ENCODE data around the gene DHRS11. TPM values are rescaled to one million over a fixed set of nuclear protein-coding genes. Genes with fewer than 3 reads are reported as not detected.

DHRS11 gene
- total and polyA plus RNA-seq, 10 of the 15 experiments (the other 5 are each of a cell fraction or from before 2014, with no cell fraction given), result 3.4 to 23.0 (median 14.5) TPM

DNA sequence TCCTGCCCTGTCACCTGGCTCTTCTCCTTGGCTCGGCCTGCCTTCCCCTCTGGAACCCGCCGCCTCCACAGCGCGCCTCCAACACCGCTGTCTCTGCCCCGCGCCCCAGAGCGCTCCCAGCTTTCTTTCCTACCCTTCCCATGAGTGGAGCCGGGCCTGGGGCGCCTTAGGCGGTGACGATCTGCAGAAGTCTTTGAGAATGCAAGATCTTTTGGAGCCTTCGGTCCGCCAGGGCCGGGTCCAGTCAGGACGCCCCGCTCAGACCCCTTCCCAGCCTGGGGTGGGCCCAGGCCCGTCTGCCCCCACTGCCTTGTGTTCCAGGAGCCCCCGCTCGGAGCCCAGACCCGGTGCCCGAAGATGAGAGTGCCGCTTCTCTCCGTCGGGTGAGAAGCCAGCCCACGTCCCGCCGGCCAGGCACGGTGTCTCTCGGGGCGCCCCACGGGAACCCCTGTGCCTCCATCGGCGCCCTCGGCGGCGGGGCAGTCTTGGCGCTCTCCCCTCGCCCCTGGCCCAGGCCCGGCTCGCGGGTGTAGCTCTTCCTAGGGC, 49.7 kb downstream of the DHRS11 start:
- Histone ChIP-seq H3K27me3 (replicated peaks in 1 of 2; ENCODE audit: control insufficient read depth in 2 of 2, insufficient read depth in 2 of 2, low read length in 1 of 2) (peaks cover 8 to 18% of the 10 kb centered on the region in 2 experiments), H3K27ac (ENCODE audit: control insufficient read depth, insufficient read depth) (no peak overlapping the region), H3K4me1 (ENCODE audit: control insufficient read depth, insufficient read depth, low read length) (no peaks in the 10 kb centered on the region), H3K79me2 (ENCODE audit: control insufficient read depth, insufficient read depth, low read length) (no peaks in the 10 kb centered on the region), H3K4me3 (no peak overlapping the region), H3K36me3 (ENCODE audit: control insufficient read depth in 2 of 2, insufficient read depth in 2 of 2, low read length in 1 of 2) (no peaks in the 10 kb centered on the region), H4K20me1 (ENCODE audit: control insufficient read depth, insufficient read depth) (no peaks in the 10 kb centered on the region), H3K4me2 (ENCODE audit: control insufficient read depth, insufficient read depth) (no peak overlapping the region), H3K9ac (ENCODE audit: control insufficient read depth, insufficient read depth, low read length) (no peak overlapping the region), H3K9me3 (replicated peaks; ENCODE audit: control insufficient read depth, insufficient read depth, low read length) (no peaks in the 10 kb centered on the region; the same call in 2 of the 3 replicates), H2AFZ (ENCODE audit: control insufficient read depth, low read depth, low read length) (no peak overlapping the region)
- DNase-seq (ENCODE audit: low read depth, low spot score) (no peak), ATAC-seq (no peak), FAIRE-seq (no peak)
- ChIA-PET SMC1A (ENCODE audit: uncharacterized antibody, unreplicated experiment) (no interaction called here), POLR2A (no interaction called here), RAD21 (ENCODE audit: unreplicated experiment) (no interaction called here), CTCF (no interaction called here)
- intact Hi-C loops (cut with micrococcal nuclease; ENCODE audit: unreplicated experiment) (no loop called here), in situ Hi-C loops (cut with MboI) (loop anchor here (25.0 kb wide), 1 partner anchor 1171 kb away; no protein-coding TSS in a partner anchor)
- WGBS (ENCODE audit: insufficient coverage, insufficient replicate concordance, low lambda C conversion rate, missing lambda C conversion rate), result 22% methylated on average over 43 of the region's 43 CpGs
- BruUV-seq (replicated peaks), result no TSS peak
- TF ChIP-seq SUZ12 (IDR thresholded peaks at IDR 0.05; ENCODE audit: unreplicated experiment), result peak; percentile 54
- no peak for TF ChIP-seq BCL11A (IDR thresholded peaks at IDR 0.05; ENCODE audit: low read depth, low read length)

DNA sequence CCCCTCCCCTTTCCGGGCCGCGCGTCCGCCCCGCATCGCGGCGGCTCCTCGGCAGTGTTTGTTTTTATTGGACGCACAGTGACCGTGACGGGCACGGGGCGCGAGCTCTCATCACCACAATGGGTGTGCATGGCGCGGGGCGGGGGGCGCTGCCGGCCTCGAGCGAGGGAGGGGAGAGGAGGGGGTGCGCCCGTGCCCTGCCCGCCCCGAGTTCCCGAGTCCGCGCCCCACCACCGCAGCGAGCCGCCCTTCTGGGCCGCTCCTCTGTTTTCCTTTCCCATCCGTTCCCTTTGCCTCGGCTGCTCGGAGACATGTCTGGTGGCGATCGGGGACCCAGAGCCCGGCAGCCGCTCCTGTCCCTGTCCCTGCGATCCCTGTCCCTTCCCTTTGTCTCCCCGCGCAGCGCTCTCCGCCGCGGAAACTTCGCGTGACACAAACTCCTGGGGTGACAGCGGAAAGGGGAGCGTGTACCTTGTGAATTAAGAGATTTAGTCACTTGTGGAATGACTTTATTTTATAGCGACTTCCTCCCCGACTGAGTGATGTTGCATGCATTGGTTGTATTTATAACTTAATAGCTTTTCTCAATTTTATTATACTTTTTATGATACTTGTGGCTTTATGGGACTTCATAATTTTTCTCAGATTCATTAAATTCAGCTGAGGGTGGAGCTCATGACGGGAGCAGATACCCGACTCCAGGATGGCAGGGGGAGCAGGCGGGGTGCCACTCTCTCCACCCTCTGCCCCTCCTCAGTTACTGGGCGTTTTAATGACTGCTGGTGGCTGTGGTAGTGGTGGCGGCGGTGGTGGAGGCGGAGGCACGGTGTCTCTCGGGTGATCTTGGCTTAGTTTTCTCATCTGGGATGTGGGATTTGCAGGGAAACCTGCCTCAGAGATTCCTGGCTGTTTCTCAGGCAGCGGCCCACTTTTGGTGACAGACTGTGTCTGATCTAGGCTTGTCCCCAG, 50.5 kb downstream of the DHRS11 start:
- ChIA-PET CTCF (interaction anchor here (1.1 kb wide), 1 partner anchor 403 kb away, joined by 3 read pairs; no protein-coding TSS in a partner anchor), SMC1A (ENCODE audit: uncharacterized antibody, unreplicated experiment) (interaction anchor here (0.6 kb wide), 1 partner anchor 488 kb away, joined by 4 read pairs; no protein-coding TSS in a partner anchor), POLR2A (no interaction called here), RAD21 (ENCODE audit: unreplicated experiment) (no interaction called here)
- no peak for FAIRE-seq
- H3K79me2 ChIP-seq (ENCODE audit: control insufficient read depth, insufficient read depth, low read length), result no peaks in the 10 kb centered on the region
- H3K9me3 ChIP-seq (replicated peaks; ENCODE audit: control insufficient read depth, insufficient read depth, low read length), result no peaks in the 10 kb centered on the region; the same call in 2 of the 3 replicates
- H3K27ac ChIP-seq (ENCODE audit: control insufficient read depth, insufficient read depth), result no peak overlapping the region
- no peak overlapping the region for H2AFZ ChIP-seq (ENCODE audit: control insufficient read depth, low read depth, low read length)
- H3K4me3 ChIP-seq, result no peak overlapping the region
- H4K20me1 ChIP-seq (ENCODE audit: control insufficient read depth, insufficient read depth), result no peaks in the 10 kb centered on the region
- no peak for DNase-seq (ENCODE audit: low read depth, low spot score)
- no peak overlapping the region for H3K9ac ChIP-seq (ENCODE audit: control insufficient read depth, insufficient read depth, low read length)
- no TSS peak for BruUV-seq (replicated peaks)
- WGBS (ENCODE audit: insufficient coverage, insufficient replicate concordance, low lambda C conversion rate, missing lambda C conversion rate), result 35% methylated on average over 41 of the region's 64 CpGs
- intact Hi-C loops (cut with micrococcal nuclease; ENCODE audit: unreplicated experiment), result no loop called here
- TF ChIP-seq SUZ12 (IDR thresholded peaks at IDR 0.05; ENCODE audit: unreplicated experiment), result peak; percentile 61
- TF ChIP-seq CEBPB (IDR thresholded peaks at IDR 0.05; ENCODE audit: borderline replicate concordance in 1 of 2, low read depth in 2 of 2, low read length in 2 of 2), result no peak
- no peak for TF ChIP-seq HDAC6 (IDR thresholded peaks at IDR 0.05; ENCODE audit: unreplicated experiment)
- TF ChIP-seq, protein P1, sequence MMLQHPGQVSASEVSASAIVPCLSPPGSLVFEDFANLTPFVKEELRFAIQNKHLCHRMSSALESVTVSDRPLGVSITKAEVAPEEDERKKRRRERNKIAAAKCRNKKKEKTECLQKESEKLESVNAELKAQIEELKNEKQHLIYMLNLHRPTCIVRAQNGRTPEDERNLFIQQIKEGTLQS (IDR thresholded peaks at IDR 0.05; ENCODE audit: borderline replicate concordance, extremely low read depth, low read depth, low read length), result no peak
- no peak for TF ChIP-seq KDM1A (IDR thresholded peaks at IDR 0.05; ENCODE audit: borderline replicate concordance)
- TF ChIP-seq EZH2 (IDR thresholded peaks at IDR 0.05; ENCODE audit: borderline replicate concordance, control insufficient read depth, low read depth, low read length), result 0 out of 2 replicates have a peak, but pooled peaks have one; percentile 20
- TF ChIP-seq PML (IDR thresholded peaks at IDR 0.05; ENCODE audit: low read length), result no peak
- TF ChIP-seq FOXK2 (IDR thresholded peaks at IDR 0.05), result no peak
- no peak for TF ChIP-seq SUPT20H (IDR thresholded peaks at IDR 0.05; ENCODE audit: borderline replicate concordance, control insufficient read depth, low read depth, low read length)
- H3K4me2 ChIP-seq (ENCODE audit: control insufficient read depth, insufficient read depth), result no peak overlapping the region
- no peaks in the 10 kb centered on the region for H3K4me1 ChIP-seq (ENCODE audit: control insufficient read depth, insufficient read depth, low read length)
- no peaks in the 10 kb centered on the region for H3K36me3 ChIP-seq (ENCODE audit: control insufficient read depth in 2 of 2, insufficient read depth in 2 of 2, low read length in 1 of 2)
- in situ Hi-C loops (cut with MboI), result loop anchor here (25.0 kb wide), 1 partner anchor 1170 kb away; no protein-coding TSS in a partner anchor
- peaks cover 10 to 18% of the 10 kb centered on the region in 2 experiments for H3K27me3 ChIP-seq (replicated peaks in 1 of 2; ENCODE audit: control insufficient read depth in 2 of 2, insufficient read depth in 2 of 2, low read length in 1 of 2)
- no peak for ATAC-seq
